ENCODE measurements around the gene STX1A.
"Not testable (repeated sequence)": the region's sequence is repeated elsewhere in the genome, so short reads cannot be mapped to it uniquely, and the experiment has no call there.

The STX1A gene

DNA sequence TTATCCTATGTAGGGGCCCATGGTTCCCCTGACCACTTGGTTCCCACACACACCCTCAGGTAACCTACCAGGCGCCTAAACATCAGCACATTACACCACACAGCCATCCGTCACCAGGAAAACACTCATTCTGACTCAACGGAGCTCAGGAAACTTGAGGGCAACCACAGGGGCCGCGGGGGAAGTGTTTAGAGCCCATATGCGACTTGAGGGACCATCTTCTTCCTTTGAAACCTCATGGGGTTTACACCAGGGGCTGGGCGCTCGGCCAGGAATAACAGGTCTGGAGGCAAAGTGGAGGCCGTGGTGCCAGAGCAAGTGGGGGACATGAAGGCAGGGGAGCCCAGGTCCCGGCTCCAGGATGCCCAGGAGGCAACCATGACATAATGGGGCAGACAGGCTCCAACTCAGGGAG is 1.5 kb downstream of the STX1A start:
- Histone ChIP-seq H3K4me1 (ENCODE audit: control insufficient read depth, low read depth, low read length) (no peaks in the 10 kb centered on the region), H3K36me3 (ENCODE audit: control insufficient read depth, low read depth, low read length) (no peaks in the 10 kb centered on the region), H3K9me3 (ENCODE audit: control insufficient read depth, low read depth, low read length) (no peaks in the 10 kb centered on the region), H3K4me3 (ENCODE audit: low read length) (no peak overlapping the region), H3K27ac (ENCODE audit: low read length) (no peak overlapping the region), H3K27me3 (ENCODE audit: control insufficient read depth, insufficient read depth, low read length) (peaks cover 23% of the 10 kb centered on the region), H3K9ac (ENCODE audit: low read length) (no peak overlapping the region)

DNA sequence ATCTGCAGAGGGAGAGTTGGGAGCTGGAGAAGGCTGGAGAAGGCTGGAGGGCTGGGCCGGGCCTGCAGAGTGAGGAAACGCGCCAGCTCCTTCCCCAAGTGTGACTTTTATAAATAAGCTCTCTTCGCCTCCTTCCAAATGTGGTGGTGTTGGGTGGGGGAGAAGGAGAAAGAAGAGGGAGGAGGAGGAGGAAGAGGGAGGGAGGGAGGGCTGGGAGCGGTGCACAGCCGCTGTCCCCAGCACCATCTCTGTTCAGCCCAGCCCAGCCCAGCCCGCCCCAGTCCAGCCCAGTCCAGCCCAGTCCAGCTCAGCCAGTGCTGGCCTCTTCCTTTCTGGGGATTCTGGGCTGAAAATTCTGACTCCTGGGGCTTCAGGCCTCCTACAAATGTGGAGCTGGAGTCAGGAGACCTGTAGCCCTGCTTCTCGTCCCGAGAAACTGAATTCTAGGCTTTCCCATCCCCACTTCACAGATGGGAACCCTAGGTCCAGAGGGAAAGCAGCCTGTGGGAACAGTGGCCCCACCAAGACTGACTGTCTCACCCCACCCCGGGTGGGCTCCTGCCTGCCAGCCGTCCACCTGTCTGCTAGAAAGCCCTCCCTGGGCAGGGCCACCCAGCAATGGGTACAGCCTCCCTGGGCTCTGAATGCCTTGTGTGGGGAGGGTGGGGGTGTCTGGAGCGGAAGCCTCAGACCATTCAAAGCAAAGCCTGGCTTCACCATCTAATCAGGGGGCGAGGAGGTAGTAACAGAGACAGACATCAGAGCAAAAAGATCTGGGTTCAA is 2.3 kb downstream of the STX1A start:
- Histone ChIP-seq H3K4me1 (ENCODE audit: control insufficient read depth, low read depth, low read length) (no peaks in the 10 kb centered on the region), H3K27me3 (ENCODE audit: control insufficient read depth, insufficient read depth, low read length) (peaks cover 23% of the 10 kb centered on the region), H3K4me3 (ENCODE audit: low read length) (no peak overlapping the region), H3K36me3 (ENCODE audit: control insufficient read depth, low read depth, low read length) (no peaks in the 10 kb centered on the region), H3K9me3 (ENCODE audit: control insufficient read depth, low read depth, low read length) (no peaks in the 10 kb centered on the region), H3K9ac (ENCODE audit: low read length) (no peak overlapping the region), H3K27ac (ENCODE audit: low read length) (no peak overlapping the region)

DNA sequence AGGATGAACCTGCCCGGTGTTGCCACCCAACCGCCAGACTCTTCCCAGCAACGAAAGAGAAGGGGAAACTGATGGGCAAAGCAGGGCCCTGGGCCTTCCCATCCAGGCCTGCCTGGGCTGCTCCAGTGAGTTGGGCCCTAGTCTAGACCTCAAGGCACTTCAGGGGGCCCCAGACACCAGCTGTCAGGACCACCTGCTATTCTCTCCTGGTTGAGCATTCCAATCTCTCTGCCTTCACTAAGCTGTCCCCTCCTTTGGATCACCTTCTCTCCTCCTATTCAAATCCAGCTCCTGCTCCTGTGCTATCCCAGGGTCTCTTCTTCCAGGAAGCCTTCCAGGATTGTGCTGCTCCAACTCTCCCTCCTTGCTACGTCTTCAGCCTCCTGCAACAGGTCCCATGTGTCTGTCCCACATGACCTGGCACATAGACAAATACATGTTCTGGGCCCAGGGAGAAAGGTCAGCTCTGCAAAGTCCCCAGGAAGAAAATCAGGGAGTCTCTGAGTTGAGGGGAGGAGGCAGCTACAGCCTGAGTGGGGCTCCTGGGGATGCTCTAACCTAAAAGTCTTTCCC is 3.1 kb downstream of the STX1A start:
- Histone ChIP-seq H3K9me3 (ENCODE audit: control insufficient read depth, low read depth, low read length) (no peaks in the 10 kb centered on the region), H3K36me3 (ENCODE audit: control insufficient read depth, low read depth, low read length) (no peaks in the 10 kb centered on the region), H3K4me1 (ENCODE audit: control insufficient read depth, low read depth, low read length) (no peaks in the 10 kb centered on the region), H3K27me3 (ENCODE audit: control insufficient read depth, insufficient read depth, low read length) (peaks cover 23% of the 10 kb centered on the region), H3K4me3 (ENCODE audit: low read length) (no peak overlapping the region), H3K9ac (ENCODE audit: low read length) (no peak overlapping the region), H3K27ac (ENCODE audit: low read length) (no peak overlapping the region)

DNA sequence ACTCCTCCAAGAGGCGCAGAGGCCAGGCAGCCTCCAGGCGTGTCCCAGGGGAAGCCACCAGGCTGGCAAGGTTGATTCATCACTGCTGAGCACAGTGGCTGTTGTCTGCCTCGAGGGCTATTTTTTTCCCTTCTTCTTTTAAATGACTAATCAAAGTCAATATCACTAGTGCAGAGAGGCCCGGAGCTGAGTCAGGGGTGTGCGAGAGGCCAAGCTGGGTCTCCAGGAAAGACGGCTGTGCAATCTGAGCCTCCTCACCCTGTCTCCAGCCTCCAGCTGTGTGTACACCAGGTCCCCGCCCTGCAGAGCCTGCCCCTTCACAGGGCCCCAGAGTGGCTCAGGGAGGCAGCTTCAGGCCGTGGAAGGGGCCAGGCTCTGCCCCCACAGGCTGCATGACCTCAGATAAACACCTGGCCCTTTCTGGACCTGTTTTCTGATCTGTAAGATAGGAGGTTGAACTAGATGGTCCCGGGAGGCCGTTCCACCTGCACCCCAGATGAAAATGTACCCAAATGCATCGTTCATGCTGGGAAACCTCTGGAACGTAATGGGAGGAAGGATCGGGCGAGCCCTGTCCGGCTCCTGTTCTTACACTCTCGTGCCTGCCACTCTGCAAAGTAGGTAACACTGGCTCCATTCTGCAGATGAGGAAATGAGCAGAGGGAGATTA is 3.7 kb downstream of the STX1A start:
- no peaks in the 10 kb centered on the region for H3K4me1 ChIP-seq (ENCODE audit: control insufficient read depth, low read depth, low read length)
- no peak overlapping the region for H3K27ac ChIP-seq (ENCODE audit: low read length)
- H3K9ac ChIP-seq (ENCODE audit: low read length): no peak overlapping the region
- no peaks in the 10 kb centered on the region for H3K36me3 ChIP-seq (ENCODE audit: control insufficient read depth, low read depth, low read length)
- H3K4me3 ChIP-seq (ENCODE audit: low read length): no peak overlapping the region
- H3K27me3 ChIP-seq (ENCODE audit: control insufficient read depth, insufficient read depth, low read length): peaks cover 23% of the 10 kb centered on the region
- no peaks in the 10 kb centered on the region for H3K9me3 ChIP-seq (ENCODE audit: control insufficient read depth, low read depth, low read length)

DNA sequence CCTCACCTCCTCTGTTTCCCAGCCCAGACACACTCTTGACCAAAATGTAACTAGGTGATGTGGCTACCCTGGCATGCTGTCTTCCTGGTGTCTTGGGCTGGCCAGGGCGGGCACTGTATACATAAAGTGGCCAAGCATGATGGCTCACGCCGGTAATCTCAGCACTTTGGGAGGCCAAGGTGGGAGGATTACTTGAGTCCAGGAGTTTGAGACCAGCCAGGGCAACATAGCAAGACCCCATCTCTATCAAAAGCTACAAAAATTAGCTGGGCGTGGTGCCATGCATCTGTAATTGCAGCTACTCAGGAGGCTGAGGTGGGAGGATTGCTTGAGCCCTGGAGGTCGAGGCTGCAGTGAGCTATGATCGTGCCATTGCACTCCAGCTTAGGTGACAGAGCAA is 6.2 kb downstream of the STX1A start:
- H3K9me3 ChIP-seq (ENCODE audit: control insufficient read depth, low read depth, low read length); H3K4me1 ChIP-seq (ENCODE audit: control insufficient read depth, low read depth, low read length); H3K27me3 ChIP-seq (ENCODE audit: control insufficient read depth, insufficient read depth, low read length); H3K4me3 ChIP-seq (ENCODE audit: low read length); H3K27ac ChIP-seq (ENCODE audit: low read length); H3K9ac ChIP-seq (ENCODE audit: low read length); H3K36me3 ChIP-seq (ENCODE audit: control insufficient read depth, low read depth, low read length): not testable (repeated sequence)

DNA sequence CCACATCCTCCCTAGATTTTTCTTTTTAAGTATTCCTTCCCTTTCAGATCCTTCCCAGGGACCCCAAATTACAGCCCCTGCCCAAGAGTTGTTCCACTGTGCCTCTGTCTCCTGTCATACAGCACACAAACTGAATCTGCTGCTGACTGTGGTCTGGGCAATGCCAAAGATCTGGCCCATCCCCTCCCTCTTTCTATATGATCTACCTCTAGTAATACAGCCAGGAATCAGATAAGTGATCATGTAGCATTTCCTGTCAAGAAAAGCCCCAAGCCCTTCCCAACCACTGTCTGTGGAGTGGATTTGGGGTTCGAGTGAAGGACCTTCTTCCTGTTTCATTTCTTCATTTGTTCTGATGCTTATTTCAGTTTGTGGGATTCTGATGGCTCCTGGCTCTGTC is 6.7 kb downstream of the STX1A start:
- H3K27me3 ChIP-seq (ENCODE audit: control insufficient read depth, insufficient read depth, low read length): peaks cover under 1% of the 10 kb centered on the region
- no peak overlapping the region for H3K27ac ChIP-seq (ENCODE audit: low read length)
- H3K36me3 ChIP-seq (ENCODE audit: control insufficient read depth, low read depth, low read length): no peaks in the 10 kb centered on the region
- no peak overlapping the region for H3K9ac ChIP-seq (ENCODE audit: low read length)
- H3K4me3 ChIP-seq (ENCODE audit: low read length): no peak overlapping the region
- no peaks in the 10 kb centered on the region for H3K4me1 ChIP-seq (ENCODE audit: control insufficient read depth, low read depth, low read length)
- H3K9me3 ChIP-seq (ENCODE audit: control insufficient read depth, low read depth, low read length): no peaks in the 10 kb centered on the region

DNA sequence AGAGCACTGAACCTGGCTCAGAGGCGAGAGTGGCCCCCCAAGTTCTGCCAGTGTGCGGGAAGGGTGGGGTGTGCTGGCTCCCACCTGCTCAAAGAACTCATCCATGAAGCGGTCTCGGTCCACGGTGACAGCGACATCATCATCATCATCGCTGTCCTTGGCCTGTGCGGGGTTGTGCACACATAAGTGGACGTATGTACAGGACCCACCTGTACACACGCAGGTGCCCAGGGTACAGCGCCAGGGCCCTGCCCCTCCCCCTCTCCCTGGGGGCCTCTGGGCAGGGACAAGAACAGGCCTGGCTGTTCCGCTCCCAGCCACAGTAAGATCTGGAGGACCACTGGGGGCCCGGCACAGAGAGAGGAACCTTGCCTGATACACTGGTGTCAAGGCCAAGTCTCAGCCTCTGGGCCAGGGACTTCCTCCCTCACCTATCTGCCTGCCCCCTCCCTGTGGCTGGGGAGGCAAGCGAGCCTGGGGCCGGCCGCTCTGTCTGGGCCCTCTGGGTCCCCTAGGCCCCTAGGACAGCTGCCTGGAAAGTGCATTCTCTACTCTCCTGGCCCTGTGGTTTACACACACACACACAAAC is 10.4 kb downstream of the STX1A start:
- no peak overlapping the region for H3K27ac ChIP-seq (ENCODE audit: low read length)
- H3K9me3 ChIP-seq (ENCODE audit: control insufficient read depth, low read depth, low read length): no peaks in the 10 kb centered on the region
- H3K4me1 ChIP-seq (ENCODE audit: control insufficient read depth, low read depth, low read length): peaks cover 5% of the 10 kb centered on the region
- H3K4me3 ChIP-seq (ENCODE audit: low read length): no peak overlapping the region
- no peaks in the 10 kb centered on the region for H3K27me3 ChIP-seq (ENCODE audit: control insufficient read depth, insufficient read depth, low read length)
- H3K9ac ChIP-seq (ENCODE audit: low read length): no peak overlapping the region
- H3K36me3 ChIP-seq (ENCODE audit: control insufficient read depth, low read depth, low read length): no peaks in the 10 kb centered on the region

DNA sequence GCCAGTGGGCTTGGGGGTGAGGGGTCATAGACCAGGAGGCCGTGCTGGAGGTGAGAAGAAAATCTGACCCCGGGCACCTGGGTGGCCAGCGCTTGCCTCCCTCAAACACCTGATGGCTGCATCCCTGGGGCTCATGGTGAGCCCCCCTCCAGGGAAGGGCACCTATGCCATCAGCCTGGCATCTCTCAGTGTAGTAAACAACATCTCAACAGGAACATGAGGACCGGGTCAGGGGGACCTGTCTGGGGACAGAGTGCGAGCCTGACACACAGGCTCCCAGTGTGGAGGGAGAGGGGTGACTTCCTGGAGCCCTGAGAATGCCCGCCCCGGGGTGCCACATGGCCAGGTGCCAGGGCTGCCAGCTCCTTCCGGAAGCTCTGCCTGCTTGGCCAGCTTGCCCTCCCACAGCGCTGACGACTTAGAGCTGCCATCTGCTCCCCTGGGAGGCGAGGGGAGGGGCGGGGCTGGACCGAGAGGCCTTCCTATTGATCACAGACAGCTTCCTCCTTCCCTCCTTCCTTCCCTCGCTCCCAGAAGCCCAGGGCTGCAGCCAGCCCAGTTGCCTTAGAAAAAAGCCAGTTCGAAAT is 12.3 kb downstream of the STX1A start:
- Histone ChIP-seq H3K4me3 (ENCODE audit: low read length) (no peak overlapping the region), H3K9me3 (ENCODE audit: control insufficient read depth, low read depth, low read length) (no peaks in the 10 kb centered on the region), H3K27ac (ENCODE audit: low read length) (no peak overlapping the region), H3K9ac (ENCODE audit: low read length) (no peak overlapping the region), H3K36me3 (ENCODE audit: control insufficient read depth, low read depth, low read length) (no peaks in the 10 kb centered on the region), H3K27me3 (ENCODE audit: control insufficient read depth, insufficient read depth, low read length) (no peaks in the 10 kb centered on the region), H3K4me1 (ENCODE audit: control insufficient read depth, low read depth, low read length) (peaks cover 12% of the 10 kb centered on the region)

DNA sequence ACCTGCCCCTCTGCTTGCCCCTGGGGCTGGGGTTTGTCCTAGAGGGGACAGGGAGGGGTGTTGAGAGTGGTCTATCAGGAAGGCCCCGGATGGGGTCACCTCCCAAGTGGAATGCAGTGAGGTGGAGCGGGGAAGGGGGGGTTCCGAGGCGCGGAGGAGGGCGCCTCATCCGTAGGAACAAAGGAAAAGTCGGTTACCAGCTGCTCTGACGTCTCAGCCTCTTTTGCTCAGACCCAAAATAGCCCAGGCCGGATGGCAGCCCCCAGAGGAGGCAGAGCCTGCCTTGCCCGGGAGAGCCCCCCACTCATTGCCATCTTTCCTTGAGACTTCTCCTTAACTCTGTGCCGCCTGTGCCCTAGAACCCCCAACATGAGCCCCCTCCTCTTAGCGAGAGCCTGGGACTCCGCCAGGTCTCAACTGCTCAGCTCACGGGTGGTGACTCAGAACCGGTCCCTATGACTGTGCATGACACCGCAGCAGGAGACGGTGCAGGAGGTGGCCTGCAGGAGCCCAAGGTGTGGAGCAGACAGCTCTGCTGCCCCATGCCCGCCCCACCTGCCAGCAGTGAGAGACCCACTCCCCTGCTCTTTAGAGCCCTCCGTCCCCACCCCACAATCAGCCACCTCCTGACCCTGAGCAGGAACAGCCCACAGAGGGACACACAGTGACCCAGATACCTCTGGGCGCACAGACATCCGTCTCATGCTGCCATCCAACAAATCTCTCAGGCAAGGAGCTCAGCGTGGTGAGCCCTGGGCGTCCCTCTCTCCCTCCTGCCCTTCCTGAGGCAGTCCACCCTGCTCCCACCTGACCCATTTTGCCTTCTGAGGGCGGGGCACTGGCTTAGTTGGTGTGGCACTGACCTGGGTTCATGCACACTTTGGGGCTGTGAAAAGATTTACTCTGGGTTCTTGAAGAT is 13.1 kb downstream of the STX1A start:
- Histone ChIP-seq H3K9me3 (ENCODE audit: control insufficient read depth, low read depth, low read length) (no peaks in the 10 kb centered on the region), H3K4me3 (ENCODE audit: low read length) (no peak overlapping the region), H3K27me3 (ENCODE audit: control insufficient read depth, insufficient read depth, low read length) (no peaks in the 10 kb centered on the region), H3K9ac (ENCODE audit: low read length) (no peak overlapping the region), H3K36me3 (ENCODE audit: control insufficient read depth, low read depth, low read length) (no peaks in the 10 kb centered on the region), H3K4me1 (ENCODE audit: control insufficient read depth, low read depth, low read length) (peaks cover 12% of the 10 kb centered on the region), H3K27ac (ENCODE audit: low read length) (no peak overlapping the region)

DNA sequence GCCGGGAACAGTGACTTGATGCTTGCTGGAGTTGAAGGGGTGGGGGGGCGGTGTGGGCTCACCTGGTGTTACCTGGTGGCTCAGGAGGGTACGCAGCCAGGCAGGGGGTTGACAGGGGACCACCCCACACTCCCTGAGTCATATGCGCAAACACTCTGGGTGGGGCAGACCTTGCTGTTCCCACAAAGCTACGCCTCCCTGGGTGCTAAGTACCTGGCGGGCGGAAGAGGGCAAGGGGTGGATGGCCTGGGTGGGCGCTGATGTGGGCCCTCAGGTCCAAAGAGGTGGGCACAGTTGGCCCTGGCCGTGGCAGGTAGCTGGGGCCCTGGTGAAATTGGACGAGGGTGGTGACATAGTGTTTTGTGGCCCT is 13.9 kb downstream of the STX1A start:
- no peak overlapping the region for H3K4me3 ChIP-seq (ENCODE audit: low read length)
- no peak overlapping the region for H3K27ac ChIP-seq (ENCODE audit: low read length)
- peaks cover 12% of the 10 kb centered on the region for H3K4me1 ChIP-seq (ENCODE audit: control insufficient read depth, low read depth, low read length)

More for the DNA sequence above, 13.9 kb downstream of the STX1A start:
- Histone ChIP-seq H3K27me3 (ENCODE audit: control insufficient read depth, insufficient read depth, low read length) (no peaks in the 10 kb centered on the region), H3K9ac (ENCODE audit: low read length) (no peak overlapping the region), H3K36me3 (ENCODE audit: control insufficient read depth, low read depth, low read length) (no peaks in the 10 kb centered on the region), H3K9me3 (ENCODE audit: control insufficient read depth, low read depth, low read length) (no peaks in the 10 kb centered on the region)
